NCI-H345 (cell line): Measurements from ENCODE around the gene ALS2.
"Not testable (repeated sequence)": the region's sequence is repeated elsewhere in the genome, so short reads cannot be mapped to it uniquely, and the experiment has no call there.

ENCODE experiments used
- DNase-seq: peaks from one replicate; lab custom pipeline; 2025; lab: John Stamatoyannopoulos, UW

ALS2 gene

GRCh38 chr2:201674794-201675193, 105.9 kb downstream of the ALS2 start:
- DNase-seq, result no peak

GRCh38 chr2:201674298-201674697, 106.4 kb downstream of the ALS2 start:
- no peak for DNase-seq

GRCh38 chr2:201673546-201673945, 107.2 kb downstream of the ALS2 start:
- DNase-seq, result no peak

- DNase-seq, result not testable (repeated sequence)
These were observed 109.5 kb downstream of the ALS2 start for GRCh38 chr2:201671205-201671604.

GRCh38 chr2:201669865-201670264, 110.9 kb downstream of the ALS2 start:
- no peak for DNase-seq

- DNase-seq, result no peak
These were observed 112.3 kb downstream of the ALS2 start for GRCh38 chr2:201668402-201668910.

- DNase-seq, result no peak
These were observed 116.4 kb downstream of the ALS2 start for GRCh38 chr2:201664334-201664733.

GRCh38 chr2:201661366-201661765, 119.4 kb downstream of the ALS2 start:
- DNase-seq, result no peak

- DNase-seq, result no peak
These were observed 120.3 kb downstream of the ALS2 start for GRCh38 chr2:201660293-201660895.

GRCh38 chr2:201656740-201657139, 124.0 kb downstream of the ALS2 start:
- no peak for DNase-seq

- no peak for DNase-seq
These were observed 124.6 kb downstream of the ALS2 start for GRCh38 chr2:201656102-201656501.

GRCh38 chr2:201654616-201655384, 125.9 kb downstream of the ALS2 start:
- no peak for DNase-seq

- no peak for DNase-seq
These were observed 127.5 kb downstream of the ALS2 start for GRCh38 chr2:201653221-201653620.
